ENCODE results near the gene NOVA2. TPM values are rescaled to one million over a fixed set of nuclear protein-coding genes. Genes with fewer than 3 reads are reported as not detected.

NOVA2 gene, protein sequence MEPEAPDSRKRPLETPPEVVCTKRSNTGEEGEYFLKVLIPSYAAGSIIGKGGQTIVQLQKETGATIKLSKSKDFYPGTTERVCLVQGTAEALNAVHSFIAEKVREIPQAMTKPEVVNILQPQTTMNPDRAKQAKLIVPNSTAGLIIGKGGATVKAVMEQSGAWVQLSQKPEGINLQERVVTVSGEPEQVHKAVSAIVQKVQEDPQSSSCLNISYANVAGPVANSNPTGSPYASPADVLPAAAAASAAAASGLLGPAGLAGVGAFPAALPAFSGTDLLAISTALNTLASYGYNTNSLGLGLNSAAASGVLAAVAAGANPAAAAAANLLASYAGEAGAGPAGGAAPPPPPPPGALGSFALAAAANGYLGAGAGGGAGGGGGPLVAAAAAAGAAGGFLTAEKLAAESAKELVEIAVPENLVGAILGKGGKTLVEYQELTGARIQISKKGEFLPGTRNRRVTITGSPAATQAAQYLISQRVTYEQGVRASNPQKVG
- polyA plus RNA-seq (2012; rRNA removed), result 1.3 and 1.9 TPM in 2 replicates
- 1.7 and 2.1 TPM in 2 replicates for polyA plus RNA-seq (2012; cell fraction: cytosol; rRNA removed)
- 3.6 and 4.1 TPM in 2 replicates for polyA plus RNA-seq (2012; cell fraction: nucleus; rRNA removed)

DNA sequence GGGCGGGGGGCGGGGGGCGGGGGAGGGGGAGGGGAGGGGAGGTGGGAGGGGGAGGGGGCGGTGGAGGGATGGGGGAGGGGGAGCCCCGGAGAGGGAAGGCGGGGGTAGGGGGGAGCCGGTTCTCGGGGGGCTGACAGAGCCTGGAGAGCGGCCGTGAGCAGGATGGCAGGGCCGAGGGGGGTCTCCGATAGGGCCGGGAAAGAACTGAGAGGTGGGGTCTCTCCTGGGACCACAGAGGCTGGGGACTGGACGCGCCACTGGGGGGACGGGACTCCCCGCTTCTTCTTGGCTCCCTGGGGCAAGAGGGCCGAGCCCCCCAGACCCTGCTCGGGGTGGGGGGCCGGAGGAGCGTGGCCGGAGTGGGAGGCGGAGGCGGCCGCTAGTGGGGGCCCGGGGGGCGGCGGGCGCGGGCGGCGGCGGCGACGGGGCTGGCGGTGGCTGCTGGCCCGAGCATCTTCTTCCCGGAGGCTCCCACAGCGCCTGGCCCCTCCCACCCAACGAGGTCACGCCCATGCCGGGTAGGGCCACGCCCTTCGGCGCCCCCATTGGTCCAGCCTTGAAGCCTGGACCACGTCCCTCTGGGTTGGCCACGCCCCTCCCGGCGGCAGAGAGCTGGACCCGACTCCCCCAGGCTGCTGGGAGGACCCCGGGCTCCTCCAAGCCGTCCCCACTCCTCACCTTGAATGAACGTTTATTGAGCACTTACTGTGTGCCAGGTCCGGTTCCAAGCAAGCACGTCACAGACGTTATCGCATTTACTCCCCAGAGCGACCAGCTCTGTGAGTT lies at the start of gene NOVA2:
Gene NOVA2, minus strand, starts transcription at position 313 of the 786 bp plus-strand sequence. CDS start 514 bp downstream, outside the sequence.
- peak within 1 kb of the TSS; percentile 57 to 68 for H3K4me3 ChIP-seq (ENCODE audit: low read depth in 2 of 2, low read length in 1 of 2)
- peak within 1 kb of the TSS; percentile 64; the same call in 1 of the 2 replicates for H2AFZ ChIP-seq (ENCODE audit: low read depth)
- DNase-seq, result peak; percentile 100

DNA sequence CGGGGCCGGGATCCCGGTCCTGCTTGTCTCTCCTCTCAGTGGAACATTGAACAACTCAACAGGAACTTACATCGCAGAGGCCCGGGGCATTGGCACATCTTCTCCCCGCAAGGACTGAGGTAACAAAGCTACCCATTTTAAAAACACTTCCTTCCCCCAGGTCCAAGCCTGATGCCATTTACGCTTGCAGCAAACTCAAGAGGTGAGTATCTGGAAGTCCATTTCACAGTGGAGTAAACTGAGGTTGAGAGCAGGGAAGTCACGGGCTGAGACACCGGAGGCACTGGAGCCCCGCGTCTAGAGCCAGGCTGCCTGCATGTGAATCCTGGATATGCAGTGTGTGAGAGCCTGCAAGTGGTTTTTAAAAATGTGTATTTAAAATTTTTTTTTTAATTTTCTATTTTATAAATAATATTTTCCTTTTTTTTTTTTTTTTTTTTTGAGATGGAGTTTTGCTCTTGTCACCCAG lies 49.7 kb upstream of the NOVA2 start:
- no peaks in the 10 kb centered on the region for H3K9me3 ChIP-seq
- peaks cover 16% of the 10 kb centered on the region for H4K20me1 ChIP-seq (ENCODE audit: insufficient read depth)
- CTCF ChIA-PET, result interaction anchor here (0.6 to 3.7 kb wide), 5 partner anchors 7 to 241 kb away, joined by 3 to 20 read pairs (median 6); no protein-coding TSS in a partner anchor
- no peaks in the 10 kb centered on the region for H3K36me3 ChIP-seq (replicated peaks in 1 of 2; ENCODE audit: control insufficient read depth in 1 of 2, insufficient read depth in 2 of 2, low read length in 1 of 2)
- H3K79me2 ChIP-seq (ENCODE audit: insufficient read depth), result no peaks in the 10 kb centered on the region
- H3K9ac ChIP-seq, result no peak overlapping the region
- no peak overlapping the region for H3K4me3 ChIP-seq (ENCODE audit: low read depth in 2 of 2, low read length in 1 of 2)
- H2AFZ ChIP-seq (ENCODE audit: low read depth), result no peak overlapping the region
- H3K9me2 ChIP-seq, result no peaks in the 10 kb centered on the region
- TF ChIP-seq RAD21 (IDR thresholded peaks at IDR 0.05; ENCODE audit: low read length) (no peak), RFX5 (IDR thresholded peaks at IDR 0.05; ENCODE audit: low read length) (no peak), SMC3 (IDR thresholded peaks at IDR 0.05; ENCODE audit: low read depth, low read length) (no peak), MEF2A (IDR thresholded peaks at IDR 0.05; ENCODE audit: borderline replicate concordance, low read depth) (no peak), GABPA (IDR thresholded peaks at IDR 0.05; ENCODE audit: low read depth) (no peak), FOXJ3 (CRISPR knock-in tag; IDR thresholded peaks at IDR 0.05) (no peak)
- TF ChIP-seq, protein P1, sequence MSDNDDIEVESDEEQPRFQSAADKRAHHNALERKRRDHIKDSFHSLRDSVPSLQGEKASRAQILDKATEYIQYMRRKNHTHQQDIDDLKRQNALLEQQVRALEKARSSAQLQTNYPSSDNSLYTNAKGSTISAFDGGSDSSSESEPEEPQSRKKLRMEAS (IDR thresholded peaks at IDR 0.05; ENCODE audit: low read depth), result no peak
- TF ChIP-seq, protein P2, sequence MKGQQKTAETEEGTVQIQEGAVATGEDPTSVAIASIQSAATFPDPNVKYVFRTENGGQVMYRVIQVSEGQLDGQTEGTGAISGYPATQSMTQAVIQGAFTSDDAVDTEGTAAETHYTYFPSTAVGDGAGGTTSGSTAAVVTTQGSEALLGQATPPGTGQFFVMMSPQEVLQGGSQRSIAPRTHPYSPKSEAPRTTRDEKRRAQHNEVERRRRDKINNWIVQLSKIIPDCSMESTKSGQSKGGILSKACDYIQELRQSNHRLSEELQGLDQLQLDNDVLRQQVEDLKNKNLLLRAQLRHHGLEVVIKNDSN (IDR thresholded peaks at IDR 0.05; ENCODE audit: borderline replicate concordance, low read depth), result no peak
- TF ChIP-seq, protein P3, sequence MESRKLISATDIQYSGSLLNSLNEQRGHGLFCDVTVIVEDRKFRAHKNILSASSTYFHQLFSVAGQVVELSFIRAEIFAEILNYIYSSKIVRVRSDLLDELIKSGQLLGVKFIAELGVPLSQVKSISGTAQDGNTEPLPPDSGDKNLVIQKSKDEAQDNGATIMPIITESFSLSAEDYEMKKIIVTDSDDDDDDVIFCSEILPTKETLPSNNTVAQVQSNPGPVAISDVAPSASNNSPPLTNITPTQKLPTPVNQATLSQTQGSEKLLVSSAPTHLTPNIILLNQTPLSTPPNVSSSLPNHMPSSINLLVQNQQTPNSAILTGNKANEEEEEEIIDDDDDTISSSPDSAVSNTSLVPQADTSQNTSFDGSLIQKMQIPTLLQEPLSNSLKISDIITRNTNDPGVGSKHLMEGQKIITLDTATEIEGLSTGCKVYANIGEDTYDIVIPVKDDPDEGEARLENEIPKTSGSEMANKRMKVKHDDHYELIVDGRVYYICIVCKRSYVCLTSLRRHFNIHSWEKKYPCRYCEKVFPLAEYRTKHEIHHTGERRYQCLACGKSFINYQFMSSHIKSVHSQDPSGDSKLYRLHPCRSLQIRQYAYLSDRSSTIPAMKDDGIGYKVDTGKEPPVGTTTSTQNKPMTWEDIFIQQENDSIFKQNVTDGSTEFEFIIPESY (IDR thresholded peaks at IDR 0.05; ENCODE audit: borderline replicate concordance, low read depth), result no peak
- H3K27ac ChIP-seq (ENCODE audit: low read depth in 2 of 2, low read length in 1 of 2), result no peak overlapping the region
- peaks cover 15% of the 10 kb centered on the region for H3F3A ChIP-seq (replicated peaks; ENCODE audit: insufficient read depth)
- 83% methylated on average over 11 of the region's 11 CpGs for WGBS (ENCODE audit: low lambda C conversion rate)
- POLR2A ChIA-PET, result no interaction called here
- H3K4me2 ChIP-seq, result no peak overlapping the region
- no peaks in the 10 kb centered on the region for H3K4me1 ChIP-seq (ENCODE audit: control insufficient read depth in 1 of 2, insufficient read depth in 2 of 2, low read depth in 1 of 2, low read length in 1 of 2)
- no peak for DNase-seq
- H3K27me3 ChIP-seq (ENCODE audit: insufficient read depth), result no peaks in the 10 kb centered on the region

More for the DNA sequence above, at the start of gene NOVA2:
- Histone ChIP-seq H3K4me2 (peak within 1 kb of the TSS; percentile 79), H3K36me3 (replicated peaks in 1 of 2; ENCODE audit: control insufficient read depth in 1 of 2, insufficient read depth in 2 of 2, low read length in 1 of 2) (no peaks in the 10 kb centered on the region), H3K9me3 (no peaks in the 10 kb centered on the region), H3F3A (replicated peaks; ENCODE audit: insufficient read depth) (peaks cover 8% of the 10 kb centered on the region), H3K79me2 (ENCODE audit: insufficient read depth) (no peaks in the 10 kb centered on the region), H3K4me1 (ENCODE audit: control insufficient read depth in 1 of 2, insufficient read depth in 2 of 2, low read depth in 1 of 2, low read length in 1 of 2) (peaks cover 0 to 9% of the 10 kb centered on the region in 2 experiments; a peak in 1 of 4 replicates), H3K9ac (peak within 1 kb of the TSS; percentile 56; the same call in 1 of the 2 replicates), H3K27ac (ENCODE audit: low read depth in 2 of 2, low read length in 1 of 2) (peak within 1 kb of the TSS in 1 of 2 experiments; percentile 69; a peak in 1 of 4 replicates), H3K27me3 (ENCODE audit: insufficient read depth) (no peaks in the 10 kb centered on the region; the same call in 1 of the 2 replicates), H4K20me1 (ENCODE audit: insufficient read depth) (no peaks in the 10 kb centered on the region), H3K9me2 (no peaks in the 10 kb centered on the region)
- 7% methylated on average over 28 of the region's 58 CpGs for WGBS (ENCODE audit: low lambda C conversion rate)
- TF ChIP-seq, protein P4, sequence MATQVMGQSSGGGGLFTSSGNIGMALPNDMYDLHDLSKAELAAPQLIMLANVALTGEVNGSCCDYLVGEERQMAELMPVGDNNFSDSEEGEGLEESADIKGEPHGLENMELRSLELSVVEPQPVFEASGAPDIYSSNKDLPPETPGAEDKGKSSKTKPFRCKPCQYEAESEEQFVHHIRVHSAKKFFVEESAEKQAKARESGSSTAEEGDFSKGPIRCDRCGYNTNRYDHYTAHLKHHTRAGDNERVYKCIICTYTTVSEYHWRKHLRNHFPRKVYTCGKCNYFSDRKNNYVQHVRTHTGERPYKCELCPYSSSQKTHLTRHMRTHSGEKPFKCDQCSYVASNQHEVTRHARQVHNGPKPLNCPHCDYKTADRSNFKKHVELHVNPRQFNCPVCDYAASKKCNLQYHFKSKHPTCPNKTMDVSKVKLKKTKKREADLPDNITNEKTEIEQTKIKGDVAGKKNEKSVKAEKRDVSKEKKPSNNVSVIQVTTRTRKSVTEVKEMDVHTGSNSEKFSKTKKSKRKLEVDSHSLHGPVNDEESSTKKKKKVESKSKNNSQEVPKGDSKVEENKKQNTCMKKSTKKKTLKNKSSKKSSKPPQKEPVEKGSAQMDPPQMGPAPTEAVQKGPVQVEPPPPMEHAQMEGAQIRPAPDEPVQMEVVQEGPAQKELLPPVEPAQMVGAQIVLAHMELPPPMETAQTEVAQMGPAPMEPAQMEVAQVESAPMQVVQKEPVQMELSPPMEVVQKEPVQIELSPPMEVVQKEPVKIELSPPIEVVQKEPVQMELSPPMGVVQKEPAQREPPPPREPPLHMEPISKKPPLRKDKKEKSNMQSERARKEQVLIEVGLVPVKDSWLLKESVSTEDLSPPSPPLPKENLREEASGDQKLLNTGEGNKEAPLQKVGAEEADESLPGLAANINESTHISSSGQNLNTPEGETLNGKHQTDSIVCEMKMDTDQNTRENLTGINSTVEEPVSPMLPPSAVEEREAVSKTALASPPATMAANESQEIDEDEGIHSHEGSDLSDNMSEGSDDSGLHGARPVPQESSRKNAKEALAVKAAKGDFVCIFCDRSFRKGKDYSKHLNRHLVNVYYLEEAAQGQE (IDR thresholded peaks at IDR 0.05; ENCODE audit: low read depth, low read length), result no peak
- TF ChIP-seq RCOR1 (IDR thresholded peaks at IDR 0.05; ENCODE audit: low read length) (0 out of 2 replicates have a peak, but pooled peaks have one; percentile 7), RFX5 (IDR thresholded peaks at IDR 0.05; ENCODE audit: low read length) (peak; percentile 30; the same call in 1 of the 2 replicates), MXI1 (IDR thresholded peaks at IDR 0.05; ENCODE audit: low read depth, low read length) (peak; percentile 44; the same call in 1 of the 2 replicates)
- ChIA-PET CTCF (interaction anchor here (1.1 to 1.3 kb wide), 5 partner anchors 10 to 91 kb away, joined by 3 to 5 read pairs (median 4); no protein-coding TSS in a partner anchor), POLR2A (interaction anchor here (0.7 to 1.0 kb wide), 2 partner anchors 19 to 22 kb away, joined by 3 to 7 read pairs; no protein-coding TSS in a partner anchor)
